GM19372 (cell line): ENCODE data around the gene CACNB4.
"Not testable (repeated sequence)": the region's sequence is repeated elsewhere in the genome, so short reads cannot be mapped to it uniquely, and the experiment has no call there.

Source experiments
- ATAC-seq: cut with Tn5 transposase; IDR thresholded peaks from one replicate; pipeline ENCODE4 v1.9.1; 2021; ENCODE audit warnings: mild to moderate bottlenecking, low read depth, moderate library complexity; ENCODE audit not compliant: unreplicated experiment

Gene CACNB4

DNA sequence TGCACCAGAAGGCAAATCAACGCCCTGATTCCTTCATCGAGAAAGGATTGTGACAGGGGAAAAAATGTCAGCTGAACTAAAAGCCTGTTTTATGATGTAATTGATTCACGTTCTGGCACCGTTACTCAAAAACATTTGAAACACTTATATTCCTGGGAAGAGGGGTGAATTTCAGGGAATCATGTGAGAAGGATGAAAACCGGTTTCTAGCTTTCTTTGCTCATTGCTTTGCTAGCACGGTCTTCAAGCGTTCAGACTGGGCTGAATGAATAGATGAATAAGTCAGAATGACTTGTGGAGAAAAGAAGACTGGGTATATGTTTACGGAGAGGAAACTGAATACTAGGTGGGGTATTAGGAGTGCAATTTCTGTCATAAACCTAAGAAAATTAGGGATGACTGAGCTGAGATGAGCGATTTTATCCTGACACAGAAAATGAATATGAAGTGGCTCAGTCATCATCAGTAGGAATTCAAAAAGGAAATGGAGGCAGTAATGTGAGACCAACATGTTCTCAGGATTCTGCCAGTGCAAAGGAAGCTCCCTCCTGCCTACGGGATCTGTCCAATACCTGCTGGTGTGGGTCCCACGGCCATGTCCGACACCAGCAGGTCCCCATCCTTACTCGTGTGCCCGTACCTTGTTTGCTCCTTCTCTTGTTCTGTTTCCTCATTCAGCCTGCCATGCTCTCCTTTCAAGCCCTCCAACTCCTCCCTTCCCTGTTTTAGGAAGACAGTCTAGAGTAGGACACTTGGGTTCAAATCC, 146.0 kb downstream of the CACNB4 start:
- no peak for ATAC-seq

DNA sequence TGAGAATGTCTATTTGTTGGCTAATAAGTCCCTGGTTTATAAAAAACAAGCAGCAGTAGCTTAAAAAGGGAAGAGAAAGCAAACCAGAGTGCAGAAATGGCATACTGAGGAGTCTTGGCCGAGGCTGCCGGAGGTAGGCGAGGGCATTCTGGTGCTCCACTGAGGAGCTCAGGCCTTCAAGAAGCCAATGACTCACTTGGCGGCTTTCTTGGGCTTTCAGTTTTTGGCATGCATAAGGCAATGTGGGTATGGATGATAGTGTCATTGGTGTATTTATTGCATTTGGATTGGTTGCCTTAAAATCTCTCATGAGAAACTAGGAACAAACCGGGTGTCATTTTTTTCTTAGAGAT, 151.1 kb downstream of the CACNB4 start:
- ATAC-seq, result no peak

DNA sequence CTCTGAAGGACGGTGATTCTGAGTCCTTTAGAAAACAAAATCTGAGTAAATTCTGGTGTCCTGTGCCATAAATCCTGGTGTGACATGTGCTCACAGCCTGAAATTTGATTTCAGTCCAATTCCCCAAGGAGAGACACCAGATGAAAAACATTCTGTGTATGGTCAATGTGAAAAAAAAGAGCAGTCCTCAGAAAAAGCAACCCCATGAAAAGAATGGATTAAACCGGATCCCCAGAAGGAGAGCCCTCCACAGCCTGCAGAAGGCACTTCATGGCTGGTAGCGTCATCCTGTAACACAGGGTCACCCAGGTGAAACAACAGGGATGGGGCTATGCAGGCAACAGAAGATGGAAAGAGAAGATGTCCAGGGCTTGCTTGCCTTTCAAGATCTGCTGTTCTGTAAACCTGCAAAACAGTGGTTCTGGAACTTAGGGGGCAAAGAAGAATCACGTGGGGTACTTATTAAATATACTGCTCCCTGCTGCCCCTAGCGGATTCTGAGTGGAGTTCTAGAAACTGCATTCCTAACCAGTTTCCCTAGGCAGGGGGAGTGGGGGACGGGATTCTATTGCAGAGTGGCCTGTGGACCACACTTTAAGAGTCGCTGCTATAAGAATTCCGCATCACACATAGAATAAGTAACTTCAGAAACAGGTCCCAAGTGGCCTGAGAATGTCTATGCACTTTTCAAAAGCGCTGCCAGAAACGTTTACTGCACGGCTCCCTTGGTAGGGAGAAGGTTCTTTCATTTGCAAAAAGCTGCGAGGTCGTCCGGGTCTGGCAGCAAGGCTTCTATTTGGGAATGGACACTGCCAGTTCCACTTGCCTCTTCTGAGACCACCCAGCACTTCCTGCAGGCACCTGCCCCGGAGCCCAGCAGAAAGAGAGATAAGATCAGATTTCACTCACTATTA, 151.7 kb downstream of the CACNB4 start:
- ATAC-seq, result peak; percentile 76

DNA sequence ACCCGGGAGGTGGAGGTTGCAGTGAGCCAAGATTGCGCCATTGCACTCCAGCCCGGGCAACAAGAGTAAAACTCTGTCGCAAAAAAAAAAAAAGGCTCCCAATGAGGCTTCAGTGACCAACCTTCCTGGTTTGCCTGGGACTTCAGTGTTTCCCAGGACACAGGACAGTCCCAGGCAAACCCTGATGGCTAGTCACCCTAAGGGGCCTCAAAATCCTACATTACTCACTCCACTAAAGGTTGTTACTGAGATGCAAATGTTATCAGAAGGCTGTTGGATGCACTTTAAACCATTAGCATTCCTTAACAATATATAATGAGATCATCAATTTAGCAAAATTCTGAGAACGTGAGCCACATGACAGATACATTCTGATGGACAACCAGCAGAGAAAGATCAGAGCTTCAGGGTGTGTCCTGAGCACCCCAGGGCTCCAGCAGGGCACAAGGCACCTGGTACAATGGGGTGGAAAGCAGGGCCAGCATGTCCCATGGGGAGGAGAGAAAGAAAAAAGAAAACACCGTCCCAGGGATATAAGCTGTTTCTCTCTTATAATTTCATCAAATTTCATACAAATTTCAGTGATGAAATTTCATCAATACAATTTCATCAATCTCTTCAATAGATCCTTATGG, 152.5 kb downstream of the CACNB4 start:
- ATAC-seq, result no peak

DNA sequence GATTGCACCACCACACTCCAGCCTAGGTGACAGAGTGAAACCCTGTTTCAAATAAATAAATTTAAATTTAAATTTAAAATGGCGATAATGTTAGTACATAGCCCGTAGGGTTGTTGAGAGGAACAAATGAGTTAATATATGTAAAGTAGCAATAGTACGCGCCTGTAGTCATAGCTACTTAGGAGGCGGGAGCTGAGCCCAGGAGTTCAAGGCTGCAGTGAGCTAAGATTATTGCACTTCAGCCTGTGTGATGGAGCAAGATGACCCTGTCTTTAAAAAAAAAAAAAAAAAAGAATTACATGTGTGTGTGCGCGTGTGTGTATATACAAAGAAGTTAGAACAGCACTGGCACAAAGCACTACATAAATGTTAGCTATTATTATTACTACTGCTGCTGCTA, 153.2 kb downstream of the CACNB4 start:
- ATAC-seq, result no peak

DNA sequence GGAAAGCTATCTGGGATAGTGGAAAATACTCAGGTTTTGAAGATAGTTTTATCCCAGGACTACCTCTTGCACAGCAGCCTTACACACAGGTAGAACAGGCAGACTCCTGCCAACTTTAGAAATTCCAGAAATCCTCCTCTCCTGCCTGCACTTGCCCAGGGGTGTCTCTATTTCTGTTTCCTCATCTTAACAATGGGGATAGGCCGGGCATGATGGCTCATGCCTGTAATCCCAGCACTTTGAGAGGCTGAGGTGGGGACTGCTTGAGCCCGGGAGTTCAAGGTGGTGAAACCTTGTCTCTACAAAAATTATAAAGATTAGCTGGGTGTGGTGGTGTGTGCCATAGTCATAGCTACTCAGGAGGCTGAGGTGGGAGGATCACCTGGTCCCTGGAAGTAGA, 153.7 kb downstream of the CACNB4 start:
- ATAC-seq, result no peak

DNA sequence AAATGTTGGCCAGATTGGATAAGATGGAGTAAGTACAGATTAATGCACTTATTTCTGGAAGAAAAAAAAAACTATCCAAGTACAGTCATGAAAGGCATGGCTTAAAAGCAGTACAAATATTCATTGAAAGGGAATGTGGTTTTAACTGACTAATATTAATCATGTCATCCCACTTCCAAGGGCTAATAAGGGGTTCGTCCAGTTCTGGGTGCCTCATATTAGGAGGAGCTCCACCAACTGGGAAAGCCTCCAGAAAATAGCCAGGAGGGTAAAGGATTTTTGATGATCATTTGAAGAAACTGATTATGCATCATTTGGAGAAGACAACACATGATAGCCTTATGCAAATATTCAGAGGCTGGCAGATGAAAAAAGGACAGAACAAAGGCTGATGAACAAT, 155.4 kb downstream of the CACNB4 start:
- ATAC-seq, result no peak

DNA sequence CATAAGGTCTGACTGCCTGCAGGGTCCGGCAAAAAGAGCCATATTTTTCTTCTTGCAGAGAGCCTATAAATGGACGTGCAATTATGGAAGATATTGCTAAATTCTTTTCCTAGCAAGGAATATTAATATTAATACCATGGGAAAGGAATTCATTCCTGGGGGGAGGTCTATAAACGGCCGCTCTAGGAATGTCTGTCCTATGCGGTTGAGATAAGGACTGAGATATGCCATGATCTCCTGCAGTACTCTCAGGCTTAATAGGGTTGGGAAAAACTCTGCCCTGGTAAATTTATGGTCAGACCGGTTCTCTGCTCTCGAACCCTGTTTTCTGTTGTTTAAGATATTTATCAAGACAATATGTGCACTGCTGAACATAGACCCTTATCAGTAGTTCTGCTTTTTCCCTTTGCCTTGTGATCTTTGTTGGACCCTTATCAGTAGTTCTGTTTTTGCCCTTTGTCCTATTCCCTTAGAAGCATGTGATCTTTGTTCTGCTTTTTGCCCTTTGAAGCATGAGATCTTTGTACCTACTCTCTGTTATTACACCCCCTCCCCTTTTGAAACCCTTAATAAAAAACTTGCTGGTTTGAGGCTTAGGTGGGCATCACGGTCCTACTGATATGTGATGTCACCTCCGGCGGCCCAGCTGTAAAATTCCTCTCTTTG, 156.2 kb downstream of the CACNB4 start:
- ATAC-seq, result not testable (repeated sequence)

DNA sequence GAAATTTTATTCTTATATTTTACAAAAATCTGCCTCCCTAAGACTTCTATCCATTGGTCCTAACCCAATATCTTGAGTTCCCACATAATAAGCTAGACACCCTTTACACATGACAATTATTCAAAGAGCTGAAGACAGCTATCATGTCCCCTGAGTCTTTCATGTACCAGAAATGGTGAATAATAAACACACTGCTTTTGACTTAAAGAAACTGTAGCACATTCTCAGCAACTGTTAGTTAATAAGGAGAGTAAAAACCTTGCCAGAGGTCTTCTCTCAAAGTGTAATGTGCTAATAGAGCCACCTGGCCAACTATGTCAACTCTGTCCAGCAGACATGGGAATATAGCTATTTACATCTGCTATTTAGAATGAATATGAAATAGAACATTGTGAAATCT, 160.9 kb downstream of the CACNB4 start:
- ATAC-seq, result no peak

DNA sequence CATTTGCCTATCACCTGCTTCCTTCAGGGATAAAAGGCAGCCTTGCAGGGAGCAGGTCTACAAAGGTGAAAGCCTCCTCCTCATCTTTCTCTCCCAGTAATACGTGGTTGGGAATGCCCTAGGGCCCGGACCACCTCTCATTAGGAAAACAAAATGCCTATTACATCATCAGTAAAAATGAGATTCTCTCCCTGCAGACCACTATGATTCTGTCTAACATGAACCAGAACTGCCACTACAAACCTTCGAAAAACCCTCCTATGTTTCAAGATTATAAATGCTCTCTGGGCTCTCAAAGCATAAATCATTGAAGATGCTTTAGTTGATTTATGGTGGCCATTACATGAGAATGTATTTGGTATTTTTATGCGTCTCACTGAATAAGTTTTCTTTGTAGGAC, 162.2 kb downstream of the CACNB4 start:
- ATAC-seq, result no peak

DNA sequence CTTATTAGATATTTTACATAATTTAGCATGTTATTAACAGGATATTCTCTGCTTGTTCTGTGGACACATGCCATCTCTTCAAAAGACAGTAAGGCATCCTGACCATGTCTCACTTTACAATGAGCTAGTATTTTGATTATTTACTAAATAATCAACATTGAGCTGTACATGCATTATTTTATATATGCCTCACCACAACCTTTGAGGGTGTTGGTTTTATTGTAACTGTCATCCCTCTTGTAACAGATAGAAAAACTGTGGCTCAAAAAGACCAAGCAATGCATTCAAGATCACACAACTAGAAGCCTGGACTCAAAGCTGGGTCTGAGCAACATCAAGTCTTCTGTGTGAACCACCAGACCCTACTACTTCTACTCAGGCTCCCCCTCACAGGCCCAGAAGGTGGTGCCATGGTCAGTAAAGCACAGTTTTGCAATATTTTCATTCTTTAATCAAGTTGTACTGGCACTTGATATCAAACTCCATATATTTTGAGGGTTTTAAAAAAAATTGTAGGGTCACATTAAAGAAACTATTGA, 165.5 kb downstream of the CACNB4 start:
- ATAC-seq, result no peak

DNA sequence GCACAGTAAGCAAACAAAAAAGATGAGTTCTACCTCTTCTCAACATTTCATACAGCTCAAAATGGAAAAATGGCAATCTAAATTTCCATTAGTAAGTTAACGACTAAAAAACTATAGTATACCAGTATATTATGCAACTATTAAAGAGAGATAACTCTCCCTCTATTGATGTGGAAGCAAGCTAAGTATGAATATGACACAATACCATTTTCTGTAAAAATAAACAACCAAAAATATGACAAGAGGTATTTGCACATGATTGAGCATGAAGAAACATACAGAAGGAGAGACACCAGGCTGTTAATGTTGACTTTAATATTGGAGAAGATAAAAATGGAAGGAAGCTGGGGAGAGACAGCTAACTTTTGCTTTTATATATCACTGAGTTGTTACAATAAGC, 167.1 kb downstream of the CACNB4 start:
- ATAC-seq, result no peak

DNA sequence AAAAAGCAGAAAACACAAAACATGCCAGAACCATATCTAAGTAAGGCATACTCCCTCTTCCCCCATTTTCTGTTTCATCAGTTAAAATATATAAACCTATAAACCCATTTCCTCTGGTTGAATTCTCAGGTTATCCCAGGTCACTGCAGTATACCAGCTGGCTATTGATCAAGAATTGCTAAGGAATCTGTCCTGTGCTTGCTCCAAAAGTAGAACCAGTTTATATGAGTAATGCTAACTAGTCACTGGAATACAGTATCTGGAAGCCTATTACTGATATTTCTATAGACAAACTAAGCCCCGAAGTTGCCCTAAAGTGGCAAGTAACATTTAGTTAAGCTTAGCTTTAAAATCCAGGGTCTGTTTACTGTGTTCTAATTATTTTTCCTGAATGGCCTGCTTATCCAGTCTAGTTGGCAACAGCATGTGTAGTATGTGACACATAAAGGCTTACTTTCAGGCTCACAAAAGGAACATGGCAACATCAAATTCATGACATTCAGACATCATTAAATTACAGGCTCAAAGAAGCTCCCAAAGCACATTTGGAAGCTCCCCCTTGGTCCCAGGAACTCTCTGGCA, 167.7 kb downstream of the CACNB4 start:
- ATAC-seq, result no peak

DNA sequence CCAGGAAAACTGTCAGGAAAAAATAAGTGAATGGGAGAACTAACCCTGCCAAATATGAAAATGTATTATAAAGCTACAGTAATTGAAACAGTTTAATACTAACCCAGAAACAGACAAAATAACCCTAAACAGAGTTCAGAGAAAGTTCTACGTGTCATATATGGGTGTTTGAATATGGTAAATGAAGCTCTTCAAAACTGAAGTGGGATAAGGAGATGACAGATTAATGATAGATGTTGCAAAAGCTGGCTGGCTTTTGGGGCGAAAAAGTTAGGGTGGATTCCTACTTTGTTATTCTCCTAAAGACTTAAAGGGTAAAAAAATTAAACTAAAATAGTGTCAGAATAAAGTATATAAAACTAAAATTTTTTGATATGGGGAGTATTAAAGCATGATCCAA, 168.8 kb downstream of the CACNB4 start:
- no peak for ATAC-seq

DNA sequence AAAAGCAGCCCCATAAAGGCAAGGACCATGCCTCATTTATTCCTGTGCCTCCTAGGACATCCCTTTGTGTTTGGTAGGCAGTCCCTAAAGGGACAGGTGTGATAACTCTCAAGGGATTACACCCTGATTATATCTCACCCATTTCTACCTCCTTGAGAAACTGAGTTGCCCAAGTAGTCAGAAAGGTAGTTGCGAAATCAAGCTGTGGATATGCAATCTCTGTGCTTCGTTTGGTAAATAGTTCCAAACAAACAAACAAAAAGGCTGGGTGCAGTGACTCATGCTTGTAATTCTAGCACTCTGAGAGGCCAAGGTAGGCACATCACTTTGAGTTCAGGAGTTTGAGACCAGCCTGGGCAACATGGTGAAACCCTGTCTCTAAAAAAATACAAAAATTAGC, 170.5 kb downstream of the CACNB4 start:
- no peak for ATAC-seq

DNA sequence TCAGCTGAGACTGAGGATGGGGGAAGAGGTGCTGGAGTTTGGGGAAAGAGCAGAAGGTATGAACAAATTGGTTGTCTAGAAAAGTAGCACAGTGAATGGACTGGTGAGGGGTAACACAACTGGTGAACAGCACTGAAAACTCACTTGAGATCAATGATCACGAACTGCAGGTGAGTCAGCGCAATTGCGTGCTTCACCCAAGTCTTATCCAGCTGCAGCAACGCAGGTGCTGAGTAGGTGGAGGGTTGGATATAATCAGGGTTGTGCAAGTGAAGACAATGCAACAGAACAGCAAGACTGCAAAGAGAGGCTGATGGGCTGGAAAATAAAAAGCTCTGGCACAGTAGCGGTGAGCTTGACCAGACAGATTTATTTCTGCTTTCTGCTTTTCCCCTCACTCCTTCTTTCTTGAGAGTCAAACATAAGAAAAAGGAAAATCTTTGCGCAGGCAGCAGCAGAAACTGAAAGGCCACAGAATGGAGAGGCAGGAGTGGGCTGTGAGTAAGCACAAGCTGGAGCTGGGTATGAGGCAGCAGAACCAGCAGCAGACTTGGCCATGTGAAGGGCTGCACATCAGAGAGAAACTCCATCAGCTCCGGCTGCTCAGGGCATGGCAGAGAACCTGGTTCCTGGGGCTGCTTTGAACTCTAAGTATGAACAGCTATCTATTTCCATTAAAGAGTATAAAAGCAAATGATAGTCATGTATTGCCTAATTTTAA, 171.2 kb downstream of the CACNB4 start:
- ATAC-seq, result no peak

DNA sequence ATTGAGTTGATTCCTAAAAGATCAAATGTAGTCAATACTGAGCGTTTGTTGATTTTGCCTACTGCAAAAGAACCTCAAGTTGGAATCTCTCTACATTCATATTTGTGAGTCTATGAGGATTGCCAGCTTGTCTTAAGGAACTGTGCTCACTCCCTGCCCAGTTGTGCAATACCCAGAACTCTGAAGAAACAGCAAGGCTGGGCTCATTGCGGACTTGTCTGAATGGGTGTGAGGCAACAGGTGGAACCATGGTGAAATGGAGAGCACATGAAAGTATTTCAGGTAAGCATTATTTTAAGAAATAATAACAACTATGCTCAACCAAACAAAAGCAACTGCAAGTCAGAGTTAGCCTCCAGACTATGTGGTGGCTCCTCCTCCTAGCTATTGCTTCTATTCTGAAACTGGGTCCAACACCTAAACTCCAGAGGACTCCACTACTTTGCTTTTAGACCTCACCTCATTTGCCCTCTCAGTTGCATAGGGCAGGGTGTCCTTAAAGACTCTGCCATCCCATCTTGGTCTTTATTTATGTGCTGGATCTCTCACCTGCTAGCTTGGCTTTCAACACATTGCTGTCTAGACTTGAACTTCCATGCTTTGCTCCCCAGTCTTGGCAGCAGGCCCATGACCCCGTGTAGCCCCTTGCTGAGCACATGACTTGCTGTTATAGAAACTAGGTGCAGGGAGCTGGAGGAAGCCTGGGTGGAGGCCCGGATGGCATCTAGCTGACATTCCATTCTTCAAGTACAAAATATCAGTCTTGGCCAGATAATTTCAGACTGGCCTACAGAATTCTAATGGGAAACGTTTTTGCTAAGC, 175.8 kb downstream of the CACNB4 start:
- ATAC-seq, result no peak

DNA sequence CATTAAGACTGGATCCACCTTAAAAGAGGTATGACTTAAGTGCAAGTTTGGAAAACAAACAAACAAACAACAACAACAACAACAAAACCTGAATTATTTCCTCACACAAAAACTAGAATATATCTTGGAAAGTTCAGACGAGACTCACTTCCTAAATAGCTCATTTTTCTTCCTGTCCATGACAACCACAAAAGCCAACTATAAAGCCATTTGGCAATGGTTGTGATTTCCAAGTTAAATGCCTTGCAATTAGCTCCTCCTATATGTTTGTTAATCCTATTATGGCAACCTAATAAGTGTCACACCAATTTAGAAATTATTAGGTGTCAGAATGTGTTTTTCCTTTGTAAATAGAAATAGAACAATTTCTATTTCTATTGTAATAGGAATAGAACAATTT, 179.1 kb downstream of the CACNB4 start:
- ATAC-seq, result no peak

DNA sequence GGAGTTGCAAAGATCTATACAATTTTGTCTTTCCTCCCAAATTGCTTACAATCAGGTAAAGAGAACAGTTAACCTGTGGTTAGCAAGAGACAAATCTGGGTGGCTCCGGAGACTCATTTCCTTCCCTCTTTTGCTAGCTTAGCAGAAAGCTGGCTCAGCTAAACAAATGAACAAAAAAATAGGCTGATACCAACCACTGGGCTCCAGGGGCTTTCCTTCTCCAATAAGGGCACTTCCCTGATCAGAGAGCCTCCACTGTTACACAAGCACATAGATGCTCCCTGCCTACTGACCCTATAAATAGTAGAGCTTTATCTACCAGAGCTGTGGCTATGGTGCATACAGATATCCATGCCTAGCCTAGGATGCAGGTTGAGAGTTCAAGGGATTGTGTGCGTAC, 180.5 kb downstream of the CACNB4 start:
- no peak for ATAC-seq
